ENCODE data around the gene SPATS2. TPM values are rescaled to one million over a fixed set of nuclear protein-coding genes. Genes with fewer than 3 reads are reported as not detected.

SPATS2 gene
- total and polyA plus RNA-seq, 10 of the 15 experiments (the other 5 are each of a cell fraction or from before 2014, with no cell fraction given): 9.0 to 54.2 (median 27.5) TPM

DNA sequence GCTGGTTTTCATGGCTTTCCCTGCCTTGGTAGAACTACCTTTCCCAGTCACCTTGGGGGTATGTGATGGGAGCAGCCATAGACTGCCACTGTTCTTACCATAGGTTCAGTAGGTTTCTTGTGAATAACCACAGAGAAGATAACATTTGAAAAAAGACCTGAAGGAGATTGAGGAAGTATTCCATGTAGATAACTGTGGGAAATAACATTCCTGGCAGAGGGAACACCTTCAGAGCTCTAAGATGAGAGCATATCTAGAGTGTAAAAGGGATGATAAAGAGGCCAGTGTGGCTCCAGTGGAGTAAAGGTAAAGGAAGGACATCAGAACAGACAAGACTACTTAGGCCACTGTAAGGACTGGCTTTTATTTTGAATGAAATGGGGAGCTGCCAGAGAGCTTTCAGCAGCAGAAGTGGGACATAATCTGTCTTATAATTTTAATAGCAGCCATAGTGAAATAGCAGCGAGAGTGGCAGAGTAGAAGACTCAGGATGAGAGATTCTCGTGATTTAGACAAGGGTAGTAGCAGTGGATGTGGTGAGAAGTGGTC, 88.9 kb downstream of the SPATS2 start (continued):
- TF ChIP-seq, protein P1, sequence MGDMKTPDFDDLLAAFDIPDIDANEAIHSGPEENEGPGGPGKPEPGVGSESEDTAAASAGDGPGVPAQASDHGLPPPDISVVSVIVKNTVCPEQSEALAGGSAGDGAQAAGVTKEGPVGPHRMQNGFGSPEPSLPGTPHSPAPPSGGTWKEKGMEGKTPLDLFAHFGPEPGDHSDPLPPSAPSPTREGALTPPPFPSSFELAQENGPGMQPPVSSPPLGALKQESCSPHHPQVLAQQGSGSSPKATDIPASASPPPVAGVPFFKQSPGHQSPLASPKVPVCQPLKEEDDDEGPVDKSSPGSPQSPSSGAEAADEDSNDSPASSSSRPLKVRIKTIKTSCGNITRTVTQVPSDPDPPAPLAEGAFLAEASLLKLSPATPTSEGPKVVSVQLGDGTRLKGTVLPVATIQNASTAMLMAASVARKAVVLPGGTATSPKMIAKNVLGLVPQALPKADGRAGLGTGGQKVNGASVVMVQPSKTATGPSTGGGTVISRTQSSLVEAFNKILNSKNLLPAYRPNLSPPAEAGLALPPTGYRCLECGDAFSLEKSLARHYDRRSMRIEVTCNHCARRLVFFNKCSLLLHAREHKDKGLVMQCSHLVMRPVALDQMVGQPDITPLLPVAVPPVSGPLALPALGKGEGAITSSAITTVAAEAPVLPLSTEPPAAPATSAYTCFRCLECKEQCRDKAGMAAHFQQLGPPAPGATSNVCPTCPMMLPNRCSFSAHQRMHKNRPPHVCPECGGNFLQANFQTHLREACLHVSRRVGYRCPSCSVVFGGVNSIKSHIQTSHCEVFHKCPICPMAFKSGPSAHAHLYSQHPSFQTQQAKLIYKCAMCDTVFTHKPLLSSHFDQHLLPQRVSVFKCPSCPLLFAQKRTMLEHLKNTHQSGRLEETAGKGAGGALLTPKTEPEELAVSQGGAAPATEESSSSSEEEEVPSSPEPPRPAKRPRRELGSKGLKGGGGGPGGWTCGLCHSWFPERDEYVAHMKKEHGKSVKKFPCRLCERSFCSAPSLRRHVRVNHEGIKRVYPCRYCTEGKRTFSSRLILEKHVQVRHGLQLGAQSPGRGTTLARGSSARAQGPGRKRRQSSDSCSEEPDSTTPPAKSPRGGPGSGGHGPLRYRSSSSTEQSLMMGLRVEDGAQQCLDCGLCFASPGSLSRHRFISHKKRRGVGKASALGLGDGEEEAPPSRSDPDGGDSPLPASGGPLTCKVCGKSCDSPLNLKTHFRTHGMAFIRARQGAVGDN (IDR thresholded peaks at IDR 0.05): no peak
- TF ChIP-seq, protein P2, sequence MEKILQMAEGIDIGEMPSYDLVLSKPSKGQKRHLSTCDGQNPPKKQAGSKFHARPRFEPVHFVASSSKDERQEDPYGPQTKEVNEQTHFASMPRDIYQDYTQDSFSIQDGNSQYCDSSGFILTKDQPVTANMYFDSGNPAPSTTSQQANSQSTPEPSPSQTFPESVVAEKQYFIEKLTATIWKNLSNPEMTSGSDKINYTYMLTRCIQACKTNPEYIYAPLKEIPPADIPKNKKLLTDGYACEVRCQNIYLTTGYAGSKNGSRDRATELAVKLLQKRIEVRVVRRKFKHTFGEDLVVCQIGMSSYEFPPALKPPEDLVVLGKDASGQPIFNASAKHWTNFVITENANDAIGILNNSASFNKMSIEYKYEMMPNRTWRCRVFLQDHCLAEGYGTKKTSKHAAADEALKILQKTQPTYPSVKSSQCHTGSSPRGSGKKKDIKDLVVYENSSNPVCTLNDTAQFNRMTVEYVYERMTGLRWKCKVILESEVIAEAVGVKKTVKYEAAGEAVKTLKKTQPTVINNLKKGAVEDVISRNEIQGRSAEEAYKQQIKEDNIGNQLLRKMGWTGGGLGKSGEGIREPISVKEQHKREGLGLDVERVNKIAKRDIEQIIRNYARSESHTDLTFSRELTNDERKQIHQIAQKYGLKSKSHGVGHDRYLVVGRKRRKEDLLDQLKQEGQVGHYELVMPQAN (conservative IDR thresholded peaks at IDR 0.05): no peak
- TF ChIP-seq SMC3 (IDR thresholded peaks at IDR 0.05; ENCODE audit: borderline replicate concordance, low read length) (no peak), MTA2 (IDR thresholded peaks at IDR 0.05; ENCODE audit: low read depth) (no peak), KLF5 (IDR thresholded peaks at IDR 0.05; ENCODE audit: partially characterized antibody) (no peak), IRF4 (IDR thresholded peaks at IDR 0.05; ENCODE audit: low read depth, low read length) (no peak)
- TF ChIP-seq, protein P3, sequence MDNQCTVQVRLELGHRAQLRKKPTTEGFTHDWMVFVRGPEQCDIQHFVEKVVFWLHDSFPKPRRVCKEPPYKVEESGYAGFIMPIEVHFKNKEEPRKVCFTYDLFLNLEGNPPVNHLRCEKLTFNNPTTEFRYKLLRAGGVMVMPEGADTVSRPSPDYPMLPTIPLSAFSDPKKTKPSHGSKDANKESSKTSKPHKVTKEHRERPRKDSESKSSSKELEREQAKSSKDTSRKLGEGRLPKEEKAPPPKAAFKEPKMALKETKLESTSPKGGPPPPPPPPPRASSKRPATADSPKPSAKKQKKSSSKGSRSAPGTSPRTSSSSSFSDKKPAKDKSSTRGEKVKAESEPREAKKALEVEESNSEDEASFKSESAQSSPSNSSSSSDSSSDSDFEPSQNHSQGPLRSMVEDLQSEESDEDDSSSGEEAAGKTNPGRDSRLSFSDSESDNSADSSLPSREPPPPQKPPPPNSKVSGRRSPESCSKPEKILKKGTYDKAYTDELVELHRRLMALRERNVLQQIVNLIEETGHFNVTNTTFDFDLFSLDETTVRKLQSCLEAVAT (IDR thresholded peaks at IDR 0.05): no peak
- TF ChIP-seq, protein P4, sequence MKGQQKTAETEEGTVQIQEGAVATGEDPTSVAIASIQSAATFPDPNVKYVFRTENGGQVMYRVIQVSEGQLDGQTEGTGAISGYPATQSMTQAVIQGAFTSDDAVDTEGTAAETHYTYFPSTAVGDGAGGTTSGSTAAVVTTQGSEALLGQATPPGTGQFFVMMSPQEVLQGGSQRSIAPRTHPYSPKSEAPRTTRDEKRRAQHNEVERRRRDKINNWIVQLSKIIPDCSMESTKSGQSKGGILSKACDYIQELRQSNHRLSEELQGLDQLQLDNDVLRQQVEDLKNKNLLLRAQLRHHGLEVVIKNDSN (IDR thresholded peaks at IDR 0.05; ENCODE audit: borderline replicate concordance, extremely low read length, insufficient read depth, low read depth, low read length): no peak
